Liver (tissue), 3 donors: ENCODE results near the gene CACNA1A.

Source experiments
- GABPA ChIP-seq, 2 donors: IDR thresholded peaks in 1 of 2; conservative IDR thresholded peaks in 1 of 2; 2 replicates each; pipeline ENCODE4 v1.6.1; 2016; ENCODE audit warnings: antibody characterized with exemption in 2 of 2, mild to moderate bottlenecking in 1 of 2, moderate library complexity in 1 of 2
- HNF4A ChIP-seq, 2 donors: conservative IDR thresholded peaks; 2 replicates each; pipeline ENCODE4 v1.6.1; 2016; ENCODE audit warnings: antibody characterized with exemption in 2 of 2, mild to moderate bottlenecking in 2 of 2
- RAD21 ChIP-seq, 2 donors: IDR thresholded peaks; 2 replicates each; pipeline ENCODE4 v1.6.1; 2016; ENCODE audit warnings: antibody characterized with exemption in 2 of 2, mild to moderate bottlenecking in 2 of 2
- TAF1 ChIP-seq: conservative IDR thresholded peaks from 2 replicates; pipeline ENCODE4 v1.6.1; 2016; ENCODE audit warnings: antibody characterized with exemption, mild to moderate bottlenecking
- TF ChIP-seq, protein P1 (sequence below): fragments of 150-350 bp; IDR thresholded peaks from 2 replicates; pipeline ENCODE4 v1.5.1; 2017; ENCODE audit warnings: improper control_type of control experiment, low read depth, low read length; ENCODE audit not compliant: missing input control
- TF ChIP-seq, protein P2 (sequence below): IDR thresholded peaks from 2 replicates; pipeline ENCODE4 v1.6.1; 2016; ENCODE audit warnings: antibody characterized with exemption
- TF ChIP-seq, protein P3 (sequence below): IDR thresholded peaks from 2 replicates; pipeline ENCODE4 v1.6.1; 2016; ENCODE audit warnings: antibody characterized with exemption
- TF ChIP-seq, protein P4 (sequence below): IDR thresholded peaks from 2 replicates; pipeline ENCODE4 v1.6.1; 2016; ENCODE audit warnings: antibody characterized with exemption, mild to moderate bottlenecking
- donor health status: healthy.
- donor health status: healthy.

DNA sequence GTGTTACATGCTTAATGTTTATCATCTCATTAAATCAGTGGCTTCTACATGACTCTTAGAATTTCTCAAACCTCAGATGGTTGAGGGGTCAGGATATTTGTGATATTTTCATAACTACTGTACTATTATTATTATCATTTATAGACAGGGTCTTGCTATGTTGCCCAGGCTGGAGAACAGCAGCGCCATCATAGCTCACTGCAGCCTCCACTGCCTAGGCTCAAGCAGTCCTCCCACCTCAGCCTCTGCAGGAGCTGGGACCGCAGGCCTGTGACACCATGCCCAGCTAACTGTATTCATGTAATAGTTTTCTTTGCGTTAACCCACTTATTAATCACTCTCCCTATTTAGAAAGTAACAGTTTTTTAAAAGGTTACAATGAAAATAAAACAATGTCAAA is 346.6 kb downstream of the CACNA1A start:
- TF ChIP-seq, protein P1, sequence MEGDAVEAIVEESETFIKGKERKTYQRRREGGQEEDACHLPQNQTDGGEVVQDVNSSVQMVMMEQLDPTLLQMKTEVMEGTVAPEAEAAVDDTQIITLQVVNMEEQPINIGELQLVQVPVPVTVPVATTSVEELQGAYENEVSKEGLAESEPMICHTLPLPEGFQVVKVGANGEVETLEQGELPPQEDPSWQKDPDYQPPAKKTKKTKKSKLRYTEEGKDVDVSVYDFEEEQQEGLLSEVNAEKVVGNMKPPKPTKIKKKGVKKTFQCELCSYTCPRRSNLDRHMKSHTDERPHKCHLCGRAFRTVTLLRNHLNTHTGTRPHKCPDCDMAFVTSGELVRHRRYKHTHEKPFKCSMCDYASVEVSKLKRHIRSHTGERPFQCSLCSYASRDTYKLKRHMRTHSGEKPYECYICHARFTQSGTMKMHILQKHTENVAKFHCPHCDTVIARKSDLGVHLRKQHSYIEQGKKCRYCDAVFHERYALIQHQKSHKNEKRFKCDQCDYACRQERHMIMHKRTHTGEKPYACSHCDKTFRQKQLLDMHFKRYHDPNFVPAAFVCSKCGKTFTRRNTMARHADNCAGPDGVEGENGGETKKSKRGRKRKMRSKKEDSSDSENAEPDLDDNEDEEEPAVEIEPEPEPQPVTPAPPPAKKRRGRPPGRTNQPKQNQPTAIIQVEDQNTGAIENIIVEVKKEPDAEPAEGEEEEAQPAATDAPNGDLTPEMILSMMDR, result no peak
- TF ChIP-seq TAF1 (no peak), GABPA (IDR thresholded peaks at IDR 0.05 in 1 of 2, conservative IDR thresholded peaks at IDR 0.05 in 1 of 2) (no peak), HNF4A (conservative IDR thresholded peaks at IDR 0.05) (no peak), RAD21 (IDR thresholded peaks at IDR 0.05) (no peak)
- TF ChIP-seq, protein P2, sequence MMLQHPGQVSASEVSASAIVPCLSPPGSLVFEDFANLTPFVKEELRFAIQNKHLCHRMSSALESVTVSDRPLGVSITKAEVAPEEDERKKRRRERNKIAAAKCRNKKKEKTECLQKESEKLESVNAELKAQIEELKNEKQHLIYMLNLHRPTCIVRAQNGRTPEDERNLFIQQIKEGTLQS, result no peak
- TF ChIP-seq, protein P3, sequence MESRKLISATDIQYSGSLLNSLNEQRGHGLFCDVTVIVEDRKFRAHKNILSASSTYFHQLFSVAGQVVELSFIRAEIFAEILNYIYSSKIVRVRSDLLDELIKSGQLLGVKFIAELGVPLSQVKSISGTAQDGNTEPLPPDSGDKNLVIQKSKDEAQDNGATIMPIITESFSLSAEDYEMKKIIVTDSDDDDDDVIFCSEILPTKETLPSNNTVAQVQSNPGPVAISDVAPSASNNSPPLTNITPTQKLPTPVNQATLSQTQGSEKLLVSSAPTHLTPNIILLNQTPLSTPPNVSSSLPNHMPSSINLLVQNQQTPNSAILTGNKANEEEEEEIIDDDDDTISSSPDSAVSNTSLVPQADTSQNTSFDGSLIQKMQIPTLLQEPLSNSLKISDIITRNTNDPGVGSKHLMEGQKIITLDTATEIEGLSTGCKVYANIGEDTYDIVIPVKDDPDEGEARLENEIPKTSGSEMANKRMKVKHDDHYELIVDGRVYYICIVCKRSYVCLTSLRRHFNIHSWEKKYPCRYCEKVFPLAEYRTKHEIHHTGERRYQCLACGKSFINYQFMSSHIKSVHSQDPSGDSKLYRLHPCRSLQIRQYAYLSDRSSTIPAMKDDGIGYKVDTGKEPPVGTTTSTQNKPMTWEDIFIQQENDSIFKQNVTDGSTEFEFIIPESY, result no peak
- TF ChIP-seq, protein P4, sequence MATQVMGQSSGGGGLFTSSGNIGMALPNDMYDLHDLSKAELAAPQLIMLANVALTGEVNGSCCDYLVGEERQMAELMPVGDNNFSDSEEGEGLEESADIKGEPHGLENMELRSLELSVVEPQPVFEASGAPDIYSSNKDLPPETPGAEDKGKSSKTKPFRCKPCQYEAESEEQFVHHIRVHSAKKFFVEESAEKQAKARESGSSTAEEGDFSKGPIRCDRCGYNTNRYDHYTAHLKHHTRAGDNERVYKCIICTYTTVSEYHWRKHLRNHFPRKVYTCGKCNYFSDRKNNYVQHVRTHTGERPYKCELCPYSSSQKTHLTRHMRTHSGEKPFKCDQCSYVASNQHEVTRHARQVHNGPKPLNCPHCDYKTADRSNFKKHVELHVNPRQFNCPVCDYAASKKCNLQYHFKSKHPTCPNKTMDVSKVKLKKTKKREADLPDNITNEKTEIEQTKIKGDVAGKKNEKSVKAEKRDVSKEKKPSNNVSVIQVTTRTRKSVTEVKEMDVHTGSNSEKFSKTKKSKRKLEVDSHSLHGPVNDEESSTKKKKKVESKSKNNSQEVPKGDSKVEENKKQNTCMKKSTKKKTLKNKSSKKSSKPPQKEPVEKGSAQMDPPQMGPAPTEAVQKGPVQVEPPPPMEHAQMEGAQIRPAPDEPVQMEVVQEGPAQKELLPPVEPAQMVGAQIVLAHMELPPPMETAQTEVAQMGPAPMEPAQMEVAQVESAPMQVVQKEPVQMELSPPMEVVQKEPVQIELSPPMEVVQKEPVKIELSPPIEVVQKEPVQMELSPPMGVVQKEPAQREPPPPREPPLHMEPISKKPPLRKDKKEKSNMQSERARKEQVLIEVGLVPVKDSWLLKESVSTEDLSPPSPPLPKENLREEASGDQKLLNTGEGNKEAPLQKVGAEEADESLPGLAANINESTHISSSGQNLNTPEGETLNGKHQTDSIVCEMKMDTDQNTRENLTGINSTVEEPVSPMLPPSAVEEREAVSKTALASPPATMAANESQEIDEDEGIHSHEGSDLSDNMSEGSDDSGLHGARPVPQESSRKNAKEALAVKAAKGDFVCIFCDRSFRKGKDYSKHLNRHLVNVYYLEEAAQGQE, result no peak
